Measurements from ENCODE around the gene SIRT7. TPM values are rescaled to one million over a fixed set of nuclear protein-coding genes. Genes with fewer than 3 reads are reported as not detected.
A peak's percentile ranks its signal among the peaks of the same experiment; 100 is the strongest.

SIRT7 gene
- total and polyA plus RNA-seq, 4 donors = 14.7 to 43.4 (median 32.9) TPM

DNA sequence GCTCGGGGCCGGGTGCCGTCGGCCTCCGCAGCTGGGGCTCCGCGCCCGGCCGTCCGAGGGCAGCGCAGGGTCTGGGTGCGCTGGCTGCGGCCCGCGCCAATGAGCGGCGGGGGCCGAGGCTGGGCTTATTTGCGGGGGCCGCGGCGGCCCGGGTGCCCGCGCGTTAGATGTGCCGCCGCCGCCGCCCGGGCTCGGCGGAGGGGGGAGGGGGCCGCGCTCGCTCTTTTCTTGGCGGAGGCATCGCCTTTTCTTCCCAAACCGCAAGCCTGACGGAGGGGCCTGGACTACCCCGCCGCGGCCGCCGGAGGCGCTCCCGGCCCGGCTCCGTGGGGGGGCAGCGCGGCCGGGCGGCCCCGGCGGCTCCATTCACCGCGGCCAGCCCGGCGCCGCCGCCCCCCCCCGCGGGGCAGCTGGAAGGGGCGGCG, 43.1 kb upstream of the SIRT7 start, which contains the start of gene NOTUM:
NOTUM (minus strand) TSS at position 101 of the 425 bp plus-strand sequence. CDS start 278 bp downstream, outside the sequence.
- DNase-seq = peak; percentile 47 to 69 (median 66)
- H3K27ac ChIP-seq (ENCODE audit: low read depth in 1 of 2, low read length in 1 of 2) = no peak within 1 kb of the TSS
- H3K27me3 ChIP-seq (ENCODE audit: control insufficient read depth in 3 of 3, insufficient read depth in 3 of 3, low read length in 2 of 3) = peaks cover 0 to 26% (median 7%) of the 10 kb centered on the region in 3 donors
- no peaks in the 10 kb centered on the region for H3K9me3 ChIP-seq (ENCODE audit: control insufficient read depth in 4 of 4, insufficient read depth in 3 of 4, low read length in 3 of 4)
- H3K36me3 ChIP-seq (ENCODE audit: control insufficient read depth in 4 of 4, insufficient read depth in 4 of 4, low read length in 4 of 4) = no peaks in the 10 kb centered on the region
- ATAC-seq (ENCODE audit: insufficient read depth, low FRiP score) = no peak
- peaks cover 0 to 11% (median 6%) of the 10 kb centered on the region in 5 donors for H3K4me1 ChIP-seq (ENCODE audit: control insufficient read depth in 5 of 5, insufficient read depth in 5 of 5, low read length in 5 of 5)
- H3K9ac ChIP-seq (ENCODE audit: insufficient read depth in 1 of 2, low read length in 2 of 2) = no peak within 1 kb of the TSS
- peak within 1 kb of the TSS; percentile 9 for H3K4me3 ChIP-seq
- TF ChIP-seq CTCF (IDR thresholded peaks at IDR 0.05; ENCODE audit: control extremely low read depth, extremely low read depth) = no peak
- whole genome bisulfite sequencing, 2 donors = 1% methylated on average over 65 of the region's 65 CpGs; no CpG with 5 or more reads in 1 of the 2 donors

DNA sequence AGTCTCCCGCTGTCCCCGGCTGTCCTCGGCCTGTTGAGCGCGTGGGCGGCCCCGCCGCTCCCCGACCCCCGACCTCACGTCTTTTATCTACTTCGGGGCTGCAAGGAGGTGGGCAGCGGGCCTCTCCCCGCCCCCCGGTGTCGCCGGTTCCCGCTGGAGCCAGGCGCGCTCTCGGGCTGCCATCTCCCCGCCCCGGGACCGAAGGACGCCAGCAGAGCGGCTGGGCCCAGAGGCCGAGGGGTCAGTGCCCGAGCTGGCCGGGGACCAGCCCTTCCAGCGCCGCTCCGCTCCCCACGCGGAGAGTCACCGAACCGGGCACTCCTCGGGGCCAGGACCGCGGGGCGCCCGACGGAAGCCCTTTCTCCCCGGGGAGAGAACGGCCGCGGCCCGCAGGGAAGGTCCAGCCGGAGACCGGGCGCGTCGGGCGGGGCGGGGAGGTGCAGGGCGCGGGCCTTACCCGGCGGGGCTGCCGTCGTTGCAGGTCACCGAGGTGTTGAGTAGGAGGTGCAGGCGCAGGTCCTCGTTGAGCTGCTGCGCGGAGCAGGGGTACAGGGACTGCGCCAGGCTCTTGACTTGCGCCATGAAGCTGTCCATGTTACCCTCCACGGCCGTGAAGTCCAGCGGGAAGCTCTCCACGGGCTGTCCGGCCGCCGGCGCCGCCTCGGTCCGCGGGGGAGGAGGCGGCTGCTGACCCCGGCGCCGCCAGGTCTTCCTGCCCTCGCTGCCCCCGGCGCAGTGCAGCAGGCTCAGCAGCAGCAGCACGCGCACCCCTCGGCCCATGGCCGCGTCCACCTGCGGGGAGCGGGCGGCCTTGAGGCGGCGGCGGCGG, 42.4 kb upstream of the SIRT7 start:
- H3K27me3 ChIP-seq (ENCODE audit: control insufficient read depth in 3 of 3, insufficient read depth in 3 of 3, low read length in 2 of 3) = peaks cover 0 to 26% (median 7%) of the 10 kb centered on the region in 3 donors
- no peak for ATAC-seq (ENCODE audit: insufficient read depth, low FRiP score)

GRCh38 chr17:81959362-81960129, 41.6 kb upstream of the SIRT7 start:
- H3K27ac ChIP-seq (ENCODE audit: low read depth in 1 of 2, low read length in 1 of 2) = no peak overlapping the region
- H3K9me3 ChIP-seq (ENCODE audit: control insufficient read depth in 4 of 4, insufficient read depth in 3 of 4, low read length in 3 of 4) = no peaks in the 10 kb centered on the region
- ATAC-seq (ENCODE audit: insufficient read depth, low FRiP score) (peak; percentile 94), DNase-seq (peak; percentile 54 to 65 (median 60))
- H3K9ac ChIP-seq (ENCODE audit: insufficient read depth in 1 of 2, low read length in 2 of 2) = no peak overlapping the region
- no peaks in the 10 kb centered on the region for H3K36me3 ChIP-seq (ENCODE audit: control insufficient read depth in 4 of 4, insufficient read depth in 4 of 4, low read length in 4 of 4)
- peak; percentile 98 for TF ChIP-seq CTCF (IDR thresholded peaks at IDR 0.05; ENCODE audit: control extremely low read depth, extremely low read depth)
- H3K4me3 ChIP-seq = peak overlapping the region; percentile 9
- H3K27me3 ChIP-seq (ENCODE audit: control insufficient read depth in 3 of 3, insufficient read depth in 3 of 3, low read length in 2 of 3) = peaks cover 0 to 26% (median 7%) of the 10 kb centered on the region in 3 donors
- WGBS, 2 donors = 2 to 3% methylated on average over 77 to 112 of the region's 112 CpGs
- peaks cover 0 to 11% (median 4%) of the 10 kb centered on the region in 5 donors for H3K4me1 ChIP-seq (ENCODE audit: control insufficient read depth in 5 of 5, insufficient read depth in 5 of 5, low read length in 5 of 5)

More for the DNA sequence above, 42.4 kb upstream of the SIRT7 start:
- Histone ChIP-seq H3K4me1 (ENCODE audit: control insufficient read depth in 5 of 5, insufficient read depth in 5 of 5, low read length in 5 of 5) (peaks cover 0 to 11% (median 4%) of the 10 kb centered on the region in 5 donors), H3K4me3 (peak overlapping the region; percentile 9), H3K9ac (ENCODE audit: insufficient read depth in 1 of 2, low read length in 2 of 2) (no peak overlapping the region), H3K27ac (ENCODE audit: low read depth in 1 of 2, low read length in 1 of 2) (no peak overlapping the region), H3K36me3 (ENCODE audit: control insufficient read depth in 4 of 4, insufficient read depth in 4 of 4, low read length in 4 of 4) (no peaks in the 10 kb centered on the region), H3K9me3 (ENCODE audit: control insufficient read depth in 4 of 4, insufficient read depth in 3 of 4, low read length in 3 of 4) (no peaks in the 10 kb centered on the region)
- 2 to 3% methylated on average over 90 to 98 of the region's 98 CpGs for whole genome bisulfite sequencing, 2 donors
- TF ChIP-seq CTCF (IDR thresholded peaks at IDR 0.05; ENCODE audit: control extremely low read depth, extremely low read depth) = no peak
- peak in 1 of 3 donors; percentile 12 for DNase-seq

Data from lung (tissue), 12 donors.